CD4-positive, alpha-beta T cell treated with Interleukin-15 for 4 hours (primary cell): ENCODE measurements around the gene CT45A5.
"Not testable (repeated sequence)": the region's sequence is repeated elsewhere in the genome, so short reads cannot be mapped to it uniquely, and the experiment has no call there.

ENCODE experiments used
- DNase-seq: peaks from one replicate; pipeline ENCODE4 v3.0.0-alpha.2; 2020; ENCODE audit warnings: low spot score

Gene CT45A5, protein sequence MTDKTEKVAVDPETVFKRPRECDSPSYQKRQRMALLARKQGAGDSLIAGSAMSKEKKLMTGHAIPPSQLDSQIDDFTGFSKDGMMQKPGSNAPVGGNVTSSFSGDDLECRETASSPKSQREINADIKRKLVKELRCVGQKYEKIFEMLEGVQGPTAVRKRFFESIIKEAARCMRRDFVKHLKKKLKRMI

DNA sequence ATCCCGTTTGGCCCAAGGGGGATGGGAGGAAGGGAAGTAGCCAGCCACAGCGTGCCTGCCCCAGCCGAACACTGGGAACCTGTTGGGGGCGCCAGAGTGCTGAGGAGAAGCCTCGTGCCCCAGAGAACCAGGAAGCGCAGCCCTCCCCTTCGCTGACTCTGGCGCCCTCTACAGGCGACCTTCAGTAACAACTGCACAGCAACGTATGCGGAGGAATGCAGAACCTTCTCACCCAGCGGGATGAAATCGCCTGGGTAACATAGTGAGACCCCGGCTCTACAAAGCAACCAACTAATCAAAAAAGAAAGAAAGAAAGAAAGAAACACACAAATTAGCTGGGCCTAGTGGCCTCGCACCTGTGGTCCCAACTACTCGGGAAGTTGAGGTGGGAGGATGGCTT lies at the start of gene CT45A5:
Gene CT45A5 (minus strand): TSS at position 101 of the 400 bp plus-strand sequence. CDS start 3,774 bp downstream, outside the sequence.
- not testable (repeated sequence) for DNase-seq

DNA sequence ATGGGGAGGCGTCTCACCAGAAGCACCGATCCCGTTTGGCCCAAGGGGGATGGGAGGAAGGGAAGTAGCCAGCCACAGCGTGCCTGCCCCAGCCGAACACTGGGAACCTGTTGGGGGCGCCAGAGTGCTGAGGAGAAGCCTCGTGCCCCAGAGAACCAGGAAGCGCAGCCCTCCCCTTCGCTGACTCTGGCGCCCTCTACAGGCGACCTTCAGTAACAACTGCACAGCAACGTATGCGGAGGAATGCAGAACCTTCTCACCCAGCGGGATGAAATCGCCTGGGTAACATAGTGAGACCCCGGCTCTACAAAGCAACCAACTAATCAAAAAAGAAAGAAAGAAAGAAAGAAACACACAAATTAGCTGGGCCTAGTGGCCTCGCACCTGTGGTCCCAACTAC lies 34.6 kb upstream of the CT45A5 start, which contains the start of gene CT45A2:
Gene CT45A2 (minus strand): TSS at position 101 of the 400 bp plus-strand sequence. CDS start 3,747 bp downstream, outside the sequence.
- not testable (repeated sequence) for DNase-seq

DNA sequence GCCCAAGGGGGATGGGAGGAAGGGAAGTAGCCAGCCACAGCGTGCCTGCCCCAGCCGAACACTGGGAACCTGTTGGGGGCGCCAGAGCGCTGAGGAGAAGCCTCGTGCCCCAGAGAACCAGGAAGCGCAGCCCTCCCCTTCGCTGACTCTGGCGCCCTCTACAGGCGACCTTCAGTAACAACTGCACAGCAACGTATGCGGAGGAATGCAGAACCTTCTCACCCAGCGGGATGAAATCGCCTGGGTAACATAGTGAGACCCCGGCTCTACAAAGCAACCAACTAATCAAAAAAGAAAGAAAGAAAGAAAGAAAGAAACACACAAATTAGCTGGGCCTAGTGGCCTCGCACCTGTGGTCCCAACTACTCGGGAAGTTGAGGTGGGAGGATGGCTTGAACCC lies 17.4 kb upstream of the CT45A5 start, which contains the start of gene CT45A6:
Gene CT45A6 (minus strand): TSS at position 101 of the 400 bp plus-strand sequence. CDS start 3,794 bp downstream, outside the sequence.
- not testable (repeated sequence) for DNase-seq

DNA sequence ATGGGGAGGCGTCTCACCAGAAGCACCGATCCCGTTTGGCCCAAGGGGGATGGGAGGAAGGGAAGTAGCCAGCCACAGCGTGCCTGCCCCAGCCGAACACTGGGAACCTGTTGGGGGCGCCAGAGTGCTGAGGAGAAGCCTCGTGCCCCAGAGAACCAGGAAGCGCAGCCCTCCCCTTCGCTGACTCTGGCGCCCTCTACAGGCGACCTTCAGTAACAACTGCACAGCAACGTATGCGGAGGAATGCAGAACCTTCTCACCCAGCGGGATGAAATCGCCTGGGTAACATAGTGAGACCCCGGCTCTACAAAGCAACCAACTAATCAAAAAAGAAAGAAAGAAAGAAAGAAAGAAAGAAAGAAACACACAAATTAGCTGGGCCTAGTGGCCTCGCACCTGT lies 17.2 kb downstream of the CT45A5 start, which contains the start of gene CT45A3:
Gene CT45A3 (minus strand): TSS at position 101 of the 400 bp plus-strand sequence. CDS start 3,747 bp downstream, outside the sequence.
- not testable (repeated sequence) for DNase-seq

DNA sequence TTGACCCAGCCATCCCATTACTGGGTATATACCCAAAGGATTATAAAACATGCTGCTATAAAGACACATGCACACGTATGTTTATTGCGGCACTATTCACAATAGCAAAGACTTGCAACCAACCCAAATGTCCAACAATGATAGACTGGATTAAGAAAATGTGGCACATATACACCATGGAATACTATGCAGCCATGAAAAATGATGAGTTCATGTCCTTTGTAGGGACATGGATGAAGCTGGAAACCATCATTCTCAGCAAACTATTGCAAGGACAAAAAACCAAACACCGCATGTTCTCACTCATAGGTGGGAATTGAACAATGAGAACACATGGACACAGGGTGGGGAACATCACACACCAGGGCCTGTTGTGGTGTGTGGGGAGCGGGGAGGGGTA lies 40.6 kb downstream of the CT45A5 start:
- DNase-seq = not testable (repeated sequence)

DNA sequence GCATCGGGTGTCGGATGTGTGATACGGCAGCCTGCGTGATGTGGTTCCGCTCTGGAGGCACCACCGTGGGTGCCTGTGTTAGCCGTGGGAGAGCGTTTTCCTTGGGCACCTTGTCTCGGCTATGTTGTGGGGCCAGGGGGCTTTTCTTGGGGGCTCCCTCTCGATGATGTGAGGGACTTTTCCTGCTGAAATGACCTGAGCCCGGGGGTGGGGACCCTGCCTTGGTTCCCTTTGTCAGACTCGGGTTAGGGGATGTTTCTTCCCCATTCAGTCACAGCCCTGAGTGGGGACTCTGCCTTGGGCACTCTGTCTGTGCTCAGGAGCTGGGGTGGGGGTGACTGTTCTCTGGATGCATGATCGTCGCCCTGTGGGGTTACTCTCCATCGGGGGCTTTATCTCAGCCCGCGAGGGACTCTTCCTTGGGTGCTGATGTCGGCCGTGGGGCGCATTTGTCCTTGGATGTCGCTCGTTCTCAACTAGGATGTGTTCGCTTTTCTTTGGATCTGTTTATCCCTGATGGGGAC lies 44.0 kb downstream of the CT45A5 start:
- DNase-seq = no peak

DNA sequence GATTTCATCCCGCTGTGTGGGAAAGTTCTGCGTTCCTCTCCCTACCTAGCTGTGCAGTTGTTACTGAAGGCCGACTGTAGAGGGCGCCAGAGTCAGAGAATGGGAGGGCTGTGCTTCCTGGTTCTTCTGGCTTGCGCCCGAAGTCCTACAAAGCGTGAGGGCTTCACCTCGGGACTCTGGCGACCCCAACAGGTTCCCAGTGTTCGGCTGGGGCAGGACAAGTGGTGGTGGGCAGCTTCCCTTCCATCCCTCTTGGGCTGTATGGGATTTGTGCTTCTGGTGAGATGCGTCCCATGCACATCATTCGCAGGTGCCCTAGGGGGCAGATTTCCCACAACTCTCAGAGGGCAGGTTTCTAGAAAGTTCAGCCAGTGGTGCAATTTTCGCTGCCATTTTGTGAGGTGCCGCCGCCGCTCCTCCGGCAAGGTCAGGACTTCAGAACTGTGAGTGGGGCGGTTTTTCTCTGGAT lies 44.6 kb downstream of the CT45A5 start:
- DNase-seq = peak; percentile 5

DNA sequence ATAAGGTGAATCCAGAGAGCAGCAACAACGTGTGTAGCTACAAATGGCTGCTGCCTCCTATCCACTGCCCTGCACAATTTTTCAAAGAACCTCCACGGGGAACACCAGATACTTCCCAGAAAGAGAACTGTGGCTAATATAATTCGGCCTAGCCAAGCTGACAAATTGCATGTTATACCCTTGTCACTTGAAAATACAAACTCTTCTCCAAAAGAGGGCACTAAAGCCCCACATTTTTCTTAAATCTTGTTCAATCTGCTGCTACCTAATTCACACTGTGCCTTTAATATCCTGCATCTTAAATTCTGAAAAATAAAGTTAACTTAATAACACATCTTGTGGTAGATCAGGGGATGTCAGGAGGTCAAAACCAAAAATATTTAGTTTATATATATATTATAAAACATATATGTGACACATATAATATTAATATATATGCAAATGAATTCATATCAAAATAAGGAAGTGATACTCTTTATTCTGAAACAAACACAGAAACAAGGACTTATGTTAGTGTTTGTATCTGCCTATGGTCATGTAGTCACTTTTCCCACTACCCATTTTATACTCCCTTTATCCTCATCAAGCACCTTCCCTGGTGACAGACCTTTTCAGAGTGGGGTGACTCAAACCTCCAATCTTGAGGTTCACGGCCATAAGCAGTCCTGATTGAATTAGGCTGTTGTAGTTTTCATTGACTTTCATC lies 47.8 kb downstream of the CT45A5 start:
- DNase-seq = no peak

DNA sequence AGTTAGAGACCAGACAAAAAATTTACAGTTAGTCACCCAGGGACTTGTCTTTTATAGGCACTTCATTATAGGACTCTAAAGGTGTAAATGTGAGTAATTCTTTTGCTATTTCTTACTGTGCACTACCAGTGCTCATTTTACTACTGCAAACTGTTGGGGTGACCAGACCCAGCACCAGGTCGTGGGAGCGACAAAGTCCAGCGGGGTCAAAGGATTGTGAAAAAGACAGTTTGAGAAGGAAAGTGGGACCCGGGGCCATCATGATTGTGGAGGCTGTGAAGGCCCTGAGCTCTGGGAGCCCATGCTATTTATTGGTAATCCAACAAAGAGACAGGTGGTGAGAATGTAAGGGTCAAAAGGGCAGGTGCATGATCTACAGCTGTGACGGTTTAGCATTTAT lies 50.6 kb downstream of the CT45A5 start:
- DNase-seq = not testable (repeated sequence)
